ENCODE results near the gene IDH3A.

IDH3A gene

GRCh38 chr15:78110916-78111475, 38.2 kb upstream of the IDH3A start:
- Mint-ChIP-seq H3K36me3 (no peaks in the 10 kb centered on the region), H3K27ac (no peak overlapping the region), H3K9me3 (ENCODE audit: low read depth) (no peaks in the 10 kb centered on the region), H3K4me3 (no peak overlapping the region), H3K27me3 (no peaks in the 10 kb centered on the region), H3K4me1 (ENCODE audit: low read depth) (peaks cover 9% of the 10 kb centered on the region)

- no peaks in the 10 kb centered on the region for H3K36me3 Mint-ChIP-seq
- H3K27ac Mint-ChIP-seq = no peak overlapping the region
- peaks cover 6% of the 10 kb centered on the region for H3K4me1 Mint-ChIP-seq (ENCODE audit: low read depth)
- no peaks in the 10 kb centered on the region for H3K27me3 Mint-ChIP-seq
- H3K9me3 Mint-ChIP-seq (ENCODE audit: low read depth) = no peaks in the 10 kb centered on the region
- H3K4me3 Mint-ChIP-seq = no peak overlapping the region
Measured at GRCh38 chr15:78111788-78112187, 37.4 kb upstream of the IDH3A start.

GRCh38 chr15:78112551-78112950, 36.6 kb upstream of the IDH3A start:
- peaks cover 6% of the 10 kb centered on the region for H3K4me1 Mint-ChIP-seq (ENCODE audit: low read depth)
- no peak overlapping the region for H3K4me3 Mint-ChIP-seq
- no peaks in the 10 kb centered on the region for H3K9me3 Mint-ChIP-seq (ENCODE audit: low read depth)
- H3K27me3 Mint-ChIP-seq = no peaks in the 10 kb centered on the region
- H3K27ac Mint-ChIP-seq = no peak overlapping the region
- H3K36me3 Mint-ChIP-seq = no peaks in the 10 kb centered on the region

GRCh38 chr15:78120523-78120922, 28.6 kb upstream of the IDH3A start:
- H3K27me3 Mint-ChIP-seq = no peaks in the 10 kb centered on the region
- H3K36me3 Mint-ChIP-seq = no peaks in the 10 kb centered on the region
- no peak overlapping the region for H3K27ac Mint-ChIP-seq
- H3K4me1 Mint-ChIP-seq (ENCODE audit: low read depth) = no peaks in the 10 kb centered on the region
- no peaks in the 10 kb centered on the region for H3K9me3 Mint-ChIP-seq (ENCODE audit: low read depth)
- no peak overlapping the region for H3K4me3 Mint-ChIP-seq

- no peak overlapping the region for H3K27ac Mint-ChIP-seq
- no peaks in the 10 kb centered on the region for H3K9me3 Mint-ChIP-seq (ENCODE audit: low read depth)
- no peaks in the 10 kb centered on the region for H3K27me3 Mint-ChIP-seq
- peaks cover 11% of the 10 kb centered on the region for H3K4me1 Mint-ChIP-seq (ENCODE audit: low read depth)
- H3K4me3 Mint-ChIP-seq = no peak overlapping the region
- no peaks in the 10 kb centered on the region for H3K36me3 Mint-ChIP-seq
Measured at GRCh38 chr15:78125267-78125666, 23.9 kb upstream of the IDH3A start.

- Mint-ChIP-seq H3K9me3 (ENCODE audit: low read depth) (no peaks in the 10 kb centered on the region), H3K4me1 (ENCODE audit: low read depth) (peaks cover 20% of the 10 kb centered on the region), H3K36me3 (no peaks in the 10 kb centered on the region), H3K4me3 (no peak overlapping the region), H3K27me3 (no peaks in the 10 kb centered on the region), H3K27ac (peak overlapping the region; percentile 13)
Measured at GRCh38 chr15:78127882-78128281, 21.3 kb upstream of the IDH3A start.

- Mint-ChIP-seq H3K27ac (peak overlapping the region; percentile 82), H3K36me3 (no peaks in the 10 kb centered on the region), H3K27me3 (no peaks in the 10 kb centered on the region), H3K4me1 (ENCODE audit: low read depth) (peaks cover 23% of the 10 kb centered on the region), H3K4me3 (no peak overlapping the region), H3K9me3 (ENCODE audit: low read depth) (no peaks in the 10 kb centered on the region)
Measured at GRCh38 chr15:78129077-78129750, 19.9 kb upstream of the IDH3A start.

GRCh38 chr15:78129751-78130287, 19.3 kb upstream of the IDH3A start:
- Mint-ChIP-seq H3K36me3 (no peaks in the 10 kb centered on the region), H3K27ac (peak overlapping the region; percentile 82), H3K4me1 (ENCODE audit: low read depth) (peaks cover 23% of the 10 kb centered on the region), H3K27me3 (no peaks in the 10 kb centered on the region), H3K9me3 (ENCODE audit: low read depth) (no peaks in the 10 kb centered on the region), H3K4me3 (peak overlapping the region; percentile 78)

GRCh38 chr15:78130466-78131294, 18.5 kb upstream of the IDH3A start:
- H3K27me3 Mint-ChIP-seq = no peaks in the 10 kb centered on the region

GRCh38 chr15:78131295-78132061, 17.7 kb upstream of the IDH3A start, which contains the start of gene CIB2:
Gene CIB2 (minus strand): TSS chr15:78131445. CDS start chr15:78131215, 230 bp downstream.
- Mint-ChIP-seq H3K4me1 (ENCODE audit: low read depth) (peaks cover 23% of the 10 kb centered on the region), H3K4me3 (peak within 1 kb of the TSS; percentile 83), H3K27ac (peak within 1 kb of the TSS; percentile 84), H3K9me3 (ENCODE audit: low read depth) (no peaks in the 10 kb centered on the region), H3K27me3 (no peaks in the 10 kb centered on the region), H3K36me3 (no peaks in the 10 kb centered on the region)

More at GRCh38 chr15:78130466-78131294, 18.5 kb upstream of the IDH3A start:
- no peaks in the 10 kb centered on the region for H3K9me3 Mint-ChIP-seq (ENCODE audit: low read depth)
- peak overlapping the region; percentile 78 for H3K4me3 Mint-ChIP-seq
- H3K36me3 Mint-ChIP-seq = no peaks in the 10 kb centered on the region
- H3K27ac Mint-ChIP-seq = peak overlapping the region; percentile 74
- peaks cover 23% of the 10 kb centered on the region for H3K4me1 Mint-ChIP-seq (ENCODE audit: low read depth)

- peaks cover 20% of the 10 kb centered on the region for H3K4me1 Mint-ChIP-seq (ENCODE audit: low read depth)
- H3K36me3 Mint-ChIP-seq = no peaks in the 10 kb centered on the region
- no peaks in the 10 kb centered on the region for H3K9me3 Mint-ChIP-seq (ENCODE audit: low read depth)
- no peaks in the 10 kb centered on the region for H3K27me3 Mint-ChIP-seq
- no peak overlapping the region for H3K27ac Mint-ChIP-seq
- no peak overlapping the region for H3K4me3 Mint-ChIP-seq
Measured at GRCh38 chr15:78133801-78134200, 15.4 kb upstream of the IDH3A start.

GRCh38 chr15:78139578-78139977, 9.6 kb upstream of the IDH3A start:
- Mint-ChIP-seq H3K27ac (no peak overlapping the region), H3K9me3 (ENCODE audit: low read depth) (no peaks in the 10 kb centered on the region), H3K4me3 (no peak overlapping the region), H3K36me3 (no peaks in the 10 kb centered on the region), H3K27me3 (no peaks in the 10 kb centered on the region), H3K4me1 (ENCODE audit: low read depth) (no peaks in the 10 kb centered on the region)

GRCh38 chr15:78140292-78140691, 8.9 kb upstream of the IDH3A start:
- Mint-ChIP-seq H3K27me3 (no peaks in the 10 kb centered on the region), H3K4me1 (ENCODE audit: low read depth) (no peaks in the 10 kb centered on the region), H3K36me3 (no peaks in the 10 kb centered on the region), H3K4me3 (no peak overlapping the region), H3K27ac (no peak overlapping the region), H3K9me3 (ENCODE audit: low read depth) (no peaks in the 10 kb centered on the region)

GRCh38 chr15:78142332-78142731, 6.8 kb upstream of the IDH3A start:
- Mint-ChIP-seq H3K4me3 (no peak overlapping the region), H3K27ac (no peak overlapping the region), H3K9me3 (ENCODE audit: low read depth) (no peaks in the 10 kb centered on the region), H3K36me3 (no peaks in the 10 kb centered on the region), H3K27me3 (no peaks in the 10 kb centered on the region), H3K4me1 (ENCODE audit: low read depth) (peaks cover 3% of the 10 kb centered on the region)
